GM21529 (cell line): Measurements from ENCODE around the gene ALDH1B1.
A peak's percentile ranks its signal among the peaks of the same experiment; 100 is the strongest.
"Not testable (repeated sequence)": the region's sequence is repeated elsewhere in the genome, so short reads cannot be mapped to it uniquely, and the experiment has no call there.

Source experiments
- ATAC-seq: cut with Tn5 transposase; IDR thresholded peaks from one replicate; pipeline ENCODE4 v1.9.1; 2021; ENCODE audit not compliant: unreplicated experiment

Gene ALDH1B1

DNA sequence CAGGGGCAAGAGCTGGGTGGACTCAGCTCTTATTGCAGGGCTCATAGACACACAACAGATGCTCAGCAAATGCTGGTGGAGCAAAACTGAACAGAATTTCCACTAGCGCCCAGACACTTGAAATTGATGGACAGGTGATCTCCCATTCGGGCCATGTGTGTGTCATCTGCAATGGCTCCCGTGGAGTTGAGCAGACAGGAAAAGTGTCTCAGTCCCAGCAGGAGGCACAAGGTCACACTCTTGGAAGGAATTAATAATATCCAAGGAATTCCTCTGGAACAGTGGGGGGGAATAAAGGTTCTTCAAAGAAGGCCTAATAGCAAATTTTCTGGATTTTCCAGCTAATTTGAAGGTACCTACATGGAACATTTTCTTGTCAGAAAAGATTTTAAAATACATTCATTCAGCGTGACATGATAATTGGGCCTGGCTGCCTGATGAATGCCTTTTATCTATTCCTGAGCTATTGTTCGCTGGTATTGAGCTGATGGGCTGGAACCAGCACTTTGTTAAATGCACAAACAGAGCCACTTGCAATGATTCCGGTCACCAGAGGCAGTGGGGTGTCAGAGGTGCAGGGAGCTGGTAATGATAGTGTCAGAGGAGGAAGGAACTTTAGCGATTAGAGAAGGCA lies 31.5 kb upstream of the ALDH1B1 start:
- ATAC-seq = no peak

DNA sequence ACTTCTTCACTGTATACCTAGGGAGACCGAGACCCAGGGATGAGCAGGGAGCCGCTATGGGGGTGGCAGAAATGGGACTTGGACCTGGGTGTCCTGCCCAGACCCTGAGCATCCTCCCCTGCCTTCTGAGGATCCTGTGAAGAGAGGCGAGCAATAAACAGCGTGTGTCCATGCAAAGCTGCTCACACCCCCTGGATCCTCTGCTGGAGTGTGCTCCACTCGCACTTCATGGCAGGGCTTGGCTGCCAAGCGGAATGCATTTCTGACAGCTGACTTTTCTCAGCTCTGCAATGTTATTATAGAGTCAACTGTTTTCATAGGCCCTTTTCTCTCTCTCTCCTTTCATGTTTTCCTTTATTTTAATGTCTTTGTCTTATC lies 31.0 kb upstream of the ALDH1B1 start:
- ATAC-seq = no peak

DNA sequence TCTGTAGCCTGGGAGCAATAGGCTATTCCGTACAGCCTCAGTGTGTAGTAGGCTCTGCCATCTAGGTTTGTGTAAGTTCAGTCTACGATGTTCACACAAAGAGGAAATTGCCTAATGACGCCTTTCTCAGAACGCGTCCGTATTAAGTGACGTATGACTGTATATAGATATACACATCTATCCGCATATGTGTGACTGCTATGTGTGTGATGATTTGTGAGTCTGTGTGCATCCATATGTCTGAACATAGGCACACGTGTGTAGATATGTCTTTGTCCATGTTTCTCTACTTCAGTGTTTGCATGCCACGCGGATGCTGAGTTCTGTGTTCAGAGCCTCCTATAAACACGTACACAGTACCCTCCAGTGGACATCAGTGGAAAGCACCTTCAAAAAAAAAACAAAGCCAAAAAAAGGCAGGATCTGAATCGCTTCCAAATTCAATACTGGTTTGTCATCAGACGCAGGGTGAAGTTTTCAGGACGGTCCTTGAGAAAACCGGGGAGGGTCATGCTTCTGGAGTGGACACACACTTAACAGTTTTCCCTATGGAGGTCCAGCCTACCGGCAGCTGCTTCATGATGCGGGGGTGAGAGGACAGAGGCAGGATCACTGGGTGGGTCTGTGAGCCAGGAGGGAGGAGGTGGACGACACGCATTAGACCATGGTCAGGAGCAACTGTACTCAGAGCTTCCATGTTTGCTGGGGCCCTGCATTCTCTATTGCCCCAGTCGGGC lies 29.5 kb upstream of the ALDH1B1 start:
- ATAC-seq = peak; percentile 62

DNA sequence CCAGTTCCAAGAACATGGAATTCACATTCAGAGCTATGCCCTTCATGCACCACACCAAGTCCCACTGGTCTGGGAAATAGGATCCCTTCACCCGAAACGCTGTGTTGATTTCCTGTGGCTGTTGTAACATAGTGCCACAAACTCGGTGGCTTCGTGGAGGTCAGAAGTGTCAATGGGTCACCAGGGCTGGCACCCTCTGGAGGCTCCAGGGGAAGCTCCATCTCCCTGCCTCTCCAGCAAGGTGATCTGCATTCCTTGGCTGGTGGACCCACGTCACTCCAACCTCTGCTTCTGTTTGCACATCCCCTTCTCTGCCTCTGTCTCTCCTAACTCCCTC lies 28.9 kb upstream of the ALDH1B1 start:
- no peak for ATAC-seq

DNA sequence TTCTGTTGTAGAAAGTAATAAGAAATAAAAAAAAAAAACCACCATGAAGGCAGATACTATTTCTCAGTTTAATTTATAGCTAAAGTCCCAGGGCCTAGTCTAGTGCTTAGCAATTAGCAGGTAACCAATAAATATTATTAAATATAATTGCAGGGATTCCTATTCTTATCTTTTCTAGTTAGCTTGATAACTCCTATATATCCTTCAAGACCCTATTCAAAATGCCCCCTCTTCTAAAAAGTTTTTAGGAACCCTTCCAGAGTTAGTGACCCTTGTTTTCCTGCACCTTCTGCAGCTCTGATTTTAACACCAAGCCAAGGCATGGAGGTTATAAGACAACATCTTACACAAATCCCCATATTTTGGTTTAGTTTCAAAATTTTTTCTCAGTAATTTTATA lies 24.6 kb upstream of the ALDH1B1 start:
- no peak for ATAC-seq

DNA sequence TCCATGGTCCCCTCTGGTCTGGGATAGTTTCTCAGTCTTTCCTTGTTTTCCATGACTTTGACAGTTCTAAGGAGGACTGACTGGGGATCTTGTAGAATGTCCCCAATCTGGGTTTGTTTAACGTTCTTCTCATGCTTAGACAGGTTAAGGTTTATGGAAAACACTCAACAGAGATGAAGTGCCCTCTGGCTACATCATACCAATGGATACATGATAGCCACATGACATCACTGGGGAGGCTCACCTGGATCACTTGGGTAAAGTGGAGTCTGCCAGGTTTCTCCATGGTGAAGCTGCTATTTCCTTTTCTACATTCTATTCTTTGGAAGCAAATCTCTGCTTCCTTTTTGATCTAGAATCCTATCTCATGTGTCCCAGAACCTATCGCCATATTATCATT lies 23.8 kb upstream of the ALDH1B1 start:
- ATAC-seq = no peak

DNA sequence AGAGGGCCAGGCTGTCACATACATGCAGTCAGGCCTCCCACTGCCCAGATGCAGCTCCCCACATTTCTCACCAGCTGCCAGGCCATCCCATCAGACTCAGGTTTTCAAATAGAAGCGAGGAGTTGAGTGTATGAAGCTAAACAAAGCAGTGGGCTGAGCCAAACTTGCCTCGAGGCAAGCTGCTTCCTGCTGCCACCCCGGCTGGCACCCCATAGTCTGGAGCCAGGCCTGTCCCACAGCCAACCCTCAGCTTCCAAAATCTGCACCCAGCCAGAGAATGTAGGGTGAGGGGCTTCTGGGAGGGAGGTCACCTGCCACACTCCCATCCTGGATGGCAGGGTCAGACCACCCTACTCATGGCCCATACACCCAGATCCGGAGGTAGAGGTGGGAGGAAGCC lies 22.3 kb upstream of the ALDH1B1 start:
- ATAC-seq = no peak

DNA sequence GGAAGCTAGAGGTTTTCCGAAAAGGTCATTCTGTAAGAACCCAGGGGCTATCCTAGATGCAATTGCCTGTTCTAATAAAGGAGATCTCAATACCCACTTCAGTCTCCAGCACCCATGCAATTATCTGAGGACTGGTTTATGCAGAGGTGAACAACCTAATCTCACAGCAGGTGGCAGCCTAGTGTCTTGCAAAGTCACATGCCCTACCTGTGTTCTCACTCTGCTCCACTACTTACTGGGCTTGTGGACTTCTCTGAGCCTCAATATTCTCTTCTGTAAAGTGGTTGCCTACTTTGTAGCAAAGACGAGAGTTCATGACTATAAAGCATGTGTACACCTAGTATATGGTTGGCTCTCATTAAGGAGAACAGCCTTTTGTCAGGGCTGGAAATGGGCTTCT lies 21.0 kb upstream of the ALDH1B1 start:
- peak; percentile 73 for ATAC-seq

DNA sequence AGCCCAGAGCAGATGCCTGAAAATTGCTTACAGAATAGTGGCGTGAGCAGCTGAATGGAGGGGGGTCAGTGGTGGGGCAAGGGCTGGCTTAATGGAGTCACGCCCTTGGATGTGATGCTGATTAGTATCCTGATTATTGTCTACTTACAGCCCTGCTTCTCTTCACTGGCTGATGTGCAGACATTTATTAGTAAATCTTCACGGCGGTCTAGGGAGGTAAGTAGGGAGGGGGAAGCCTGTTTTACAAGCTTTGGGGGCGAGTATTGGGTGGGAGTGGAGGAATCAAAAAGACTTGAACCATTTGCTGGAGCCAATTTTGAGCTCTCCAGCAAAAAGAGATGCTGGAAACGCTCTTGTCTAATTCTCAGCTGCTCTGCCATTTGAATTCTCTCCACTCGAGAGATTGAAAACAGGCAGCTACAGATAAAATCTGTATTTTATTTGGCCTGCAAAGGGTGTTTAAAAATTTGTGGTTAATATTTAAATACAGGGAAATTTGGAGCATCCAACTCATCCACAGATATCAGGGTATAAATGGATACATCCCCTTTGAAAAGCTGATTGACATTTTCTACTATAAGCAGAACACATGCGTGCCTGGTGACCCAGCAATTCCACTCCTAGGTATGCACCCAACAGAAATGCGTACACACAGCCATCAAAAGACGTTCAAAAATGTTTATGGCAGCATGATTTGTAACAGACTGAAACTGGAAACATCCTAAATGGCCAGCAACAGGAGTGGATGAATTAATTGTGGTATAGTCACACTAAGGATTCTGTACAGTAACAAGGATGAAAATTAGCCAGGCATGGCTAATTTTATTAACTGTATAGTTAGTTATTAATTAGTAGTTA lies 19.5 kb upstream of the ALDH1B1 start:
- no peak for ATAC-seq

DNA sequence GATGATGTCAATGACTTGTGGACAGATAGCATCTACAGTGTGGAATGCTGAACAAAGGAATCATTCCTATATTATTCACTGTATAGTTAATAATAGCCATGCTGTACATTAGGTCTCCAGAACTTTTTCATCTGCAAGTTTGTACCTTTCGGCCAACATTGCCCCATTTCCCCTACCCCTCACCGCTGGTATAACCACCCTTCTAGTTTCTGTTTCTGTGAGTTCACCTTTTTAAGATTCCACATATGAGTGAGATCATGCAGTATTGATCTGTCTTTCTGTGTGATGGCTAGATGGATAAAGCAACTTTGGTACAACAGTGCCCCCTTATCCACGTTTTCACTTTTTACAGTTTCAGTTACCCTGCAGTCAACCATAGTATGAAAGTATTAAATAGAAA lies 18.8 kb upstream of the ALDH1B1 start:
- no peak for ATAC-seq

DNA sequence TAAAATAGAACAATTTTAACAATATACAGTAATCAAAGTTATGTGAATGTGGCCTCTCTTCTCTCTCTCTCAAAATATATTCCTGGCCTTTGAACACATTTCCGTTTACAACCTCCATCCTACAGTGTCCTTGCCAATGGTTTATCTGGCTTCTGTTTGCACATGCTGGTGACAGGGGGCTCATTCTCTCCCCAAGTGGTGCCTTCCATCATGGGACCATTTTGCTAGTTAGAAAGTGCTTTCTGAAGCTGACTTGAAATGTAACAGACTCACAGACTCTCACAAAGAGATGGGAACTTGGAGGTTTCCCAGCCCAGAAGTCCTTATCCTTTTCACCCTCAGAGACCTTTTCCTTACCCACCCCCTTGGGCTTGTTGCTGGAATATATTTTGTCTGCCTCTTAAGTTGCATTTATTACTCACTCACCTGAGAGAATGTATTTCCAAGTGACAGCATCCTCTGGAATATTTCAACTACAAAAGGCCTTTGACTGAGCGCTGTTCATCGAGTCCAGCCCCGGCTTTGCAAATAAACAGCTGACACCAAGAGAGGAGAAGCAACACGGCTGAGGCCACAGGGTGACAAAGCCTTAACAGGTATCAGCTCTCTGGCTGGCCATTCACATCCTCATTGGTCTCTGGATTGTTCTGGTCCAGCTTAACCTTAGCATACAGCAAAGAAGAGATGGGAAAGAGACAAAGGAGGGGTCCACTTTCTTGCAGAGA lies 17.5 kb upstream of the ALDH1B1 start:
- ATAC-seq = no peak

DNA sequence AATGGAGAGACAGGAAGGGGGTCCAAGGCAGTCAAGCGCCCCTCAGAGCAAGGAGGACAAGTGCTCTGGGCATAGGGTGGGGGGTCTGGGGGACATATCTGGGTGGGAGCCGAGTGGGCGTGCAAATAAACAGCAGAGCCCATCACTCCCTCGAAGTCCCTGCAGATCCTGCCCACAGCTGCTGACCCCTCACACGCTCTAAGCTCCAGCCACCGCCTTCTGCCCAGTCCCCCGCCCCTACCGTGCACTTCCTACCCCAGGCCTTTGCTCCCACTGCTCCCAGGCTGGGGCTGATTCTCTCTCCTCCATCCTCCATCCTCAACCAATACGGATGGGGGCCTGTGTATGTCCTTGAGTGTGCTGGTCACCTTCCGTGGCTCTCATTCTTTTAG lies 16.9 kb upstream of the ALDH1B1 start:
- ATAC-seq = no peak

DNA sequence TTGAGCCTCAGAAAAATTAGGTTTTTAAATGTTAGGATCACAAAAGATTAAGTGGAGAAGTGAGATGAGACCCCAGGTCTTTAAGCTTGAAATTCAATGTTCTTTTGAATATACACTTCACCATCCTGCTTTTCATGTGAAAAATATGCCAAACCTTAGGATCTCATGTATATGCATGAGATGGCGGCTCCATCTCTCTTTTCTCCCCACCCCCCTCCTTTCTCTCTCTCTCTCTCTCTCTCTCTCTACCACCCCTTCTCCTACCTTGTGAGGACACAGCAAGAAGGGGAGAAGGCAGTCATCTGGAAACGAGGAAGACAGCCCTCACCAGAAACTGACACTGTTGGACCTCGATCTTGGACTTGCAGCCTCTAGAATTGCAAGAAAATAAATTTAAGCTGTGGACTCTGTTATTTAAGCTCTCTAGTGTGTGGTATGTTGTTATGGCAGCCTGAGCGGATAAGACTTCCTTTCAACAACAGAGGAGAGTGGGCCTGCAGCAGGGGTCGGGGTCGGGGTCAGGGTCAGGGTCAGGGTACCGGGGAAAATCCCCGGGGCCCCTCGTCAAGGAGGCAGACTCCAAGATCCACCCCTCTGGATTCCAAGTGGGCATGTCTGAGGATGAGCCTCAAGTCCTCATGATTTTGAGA lies 16.4 kb upstream of the ALDH1B1 start:
- no peak for ATAC-seq

DNA sequence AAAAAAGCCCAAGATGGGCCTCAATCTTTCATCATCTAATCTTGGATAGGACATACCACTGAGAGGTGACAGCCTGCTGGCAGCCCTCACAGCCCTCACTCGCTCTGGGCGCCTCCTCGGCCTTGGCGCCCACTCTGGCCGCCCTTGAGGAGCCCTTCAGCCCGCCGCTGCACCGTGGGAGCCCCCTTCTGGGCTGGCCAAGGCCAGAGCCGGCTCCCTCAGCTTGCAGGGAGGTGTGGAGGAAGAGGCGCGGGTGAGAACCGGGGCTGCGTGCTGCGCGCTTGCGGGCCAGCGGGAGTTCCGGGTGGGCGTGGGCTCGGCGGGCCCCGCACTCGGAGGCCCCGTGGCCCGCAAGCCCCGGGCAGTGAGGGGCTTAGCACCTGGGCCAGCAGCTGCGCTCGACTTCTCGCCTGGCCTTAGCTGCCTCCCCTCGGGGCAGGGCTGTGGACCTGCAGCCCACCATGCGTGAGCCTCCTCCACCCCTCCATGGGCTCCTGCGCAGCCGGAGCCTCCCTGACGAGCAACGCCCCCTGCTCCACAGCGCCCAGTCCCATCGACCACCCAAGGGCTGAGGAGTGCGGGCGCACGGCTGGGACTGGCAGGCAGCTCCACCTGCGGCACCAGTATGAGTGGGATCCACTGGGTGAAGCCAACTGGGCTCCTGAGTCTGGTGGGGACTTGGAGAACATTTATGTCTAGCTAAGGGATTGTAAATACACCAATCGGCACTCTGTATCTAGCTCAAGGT lies 15.0 kb upstream of the ALDH1B1 start:
- ATAC-seq = not testable (repeated sequence)

DNA sequence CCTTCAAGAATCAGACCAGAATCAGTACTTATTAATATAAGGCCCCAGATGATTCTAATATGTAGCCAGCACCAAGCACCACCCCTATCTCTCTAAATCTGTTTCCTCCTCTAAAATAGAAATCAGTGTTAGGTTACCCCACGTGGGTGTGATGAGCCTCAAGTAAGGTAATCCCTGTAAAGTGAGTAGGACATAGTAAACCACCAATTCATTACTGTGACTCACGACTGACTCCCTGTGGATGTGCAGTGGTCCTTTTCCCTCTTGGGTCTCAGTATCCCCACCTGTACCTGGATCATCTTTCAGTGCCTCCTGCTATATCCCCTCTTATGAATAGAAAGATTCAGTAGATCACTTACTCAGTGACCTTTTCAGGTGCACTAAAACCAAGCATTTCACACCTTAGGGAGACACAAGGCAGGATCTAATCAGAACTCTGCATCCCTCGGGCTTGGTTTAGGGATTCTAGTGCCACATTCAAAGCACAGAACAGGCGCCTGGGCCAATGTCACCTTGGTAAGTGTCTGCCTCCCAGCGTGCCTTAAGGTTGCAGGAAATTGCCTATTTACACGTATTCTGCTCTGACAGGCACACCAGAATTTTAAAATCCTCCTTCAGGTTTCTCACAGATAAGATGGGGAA lies 12.2 kb upstream of the ALDH1B1 start:
- no peak for ATAC-seq

DNA sequence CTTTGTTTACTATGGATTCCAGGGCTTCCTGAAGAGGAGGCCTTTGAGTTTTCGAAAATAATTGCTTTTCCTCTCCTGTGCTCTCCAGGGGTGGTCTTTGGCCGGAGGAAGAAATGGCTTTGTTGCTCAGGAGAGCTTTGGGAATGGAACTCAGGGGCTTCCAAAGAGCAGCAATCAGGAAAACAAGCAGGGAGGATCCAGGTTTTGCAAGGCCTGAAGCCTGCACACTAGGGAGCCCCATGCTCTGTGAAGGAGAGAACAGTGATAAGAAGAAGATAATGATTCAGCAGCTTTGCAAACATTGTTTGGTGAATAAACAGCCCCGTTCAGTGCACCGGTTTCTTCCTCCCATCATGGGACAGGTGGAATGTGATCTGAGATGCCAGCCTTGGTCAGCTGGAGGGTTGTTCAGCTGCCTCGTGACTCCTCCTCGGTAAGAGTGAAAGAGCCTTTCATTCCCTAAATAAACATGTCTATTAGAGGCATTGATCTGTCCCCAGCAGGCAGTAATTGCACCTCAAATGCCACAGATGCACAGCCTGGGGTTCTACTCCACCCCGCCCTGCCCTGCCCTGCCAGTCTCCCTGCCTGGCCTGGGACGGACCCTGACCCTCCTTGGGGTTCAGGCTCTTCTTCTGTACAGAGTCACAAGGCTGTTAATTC lies 11.5 kb upstream of the ALDH1B1 start:
- ATAC-seq = no peak

DNA sequence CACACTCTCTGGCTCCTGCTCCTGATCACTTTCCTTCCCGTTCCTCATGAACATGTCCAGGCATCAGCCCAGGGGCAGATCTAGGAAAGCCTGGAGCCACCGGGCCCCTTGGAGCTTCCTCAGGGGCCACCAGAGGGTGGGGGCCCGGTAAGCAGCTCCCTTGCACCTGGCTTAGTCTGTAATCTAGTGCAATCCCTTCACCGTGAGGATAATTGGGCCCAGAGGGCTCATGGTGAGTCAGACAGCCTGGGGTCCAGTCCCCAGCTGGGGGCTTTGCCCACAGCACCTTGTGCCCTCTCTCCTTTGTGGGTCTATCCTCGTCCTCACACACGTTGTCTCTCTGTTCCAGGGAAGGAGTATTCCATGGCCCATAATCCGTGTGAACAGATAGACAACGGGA lies 10.4 kb upstream of the ALDH1B1 start:
- no peak for ATAC-seq

DNA sequence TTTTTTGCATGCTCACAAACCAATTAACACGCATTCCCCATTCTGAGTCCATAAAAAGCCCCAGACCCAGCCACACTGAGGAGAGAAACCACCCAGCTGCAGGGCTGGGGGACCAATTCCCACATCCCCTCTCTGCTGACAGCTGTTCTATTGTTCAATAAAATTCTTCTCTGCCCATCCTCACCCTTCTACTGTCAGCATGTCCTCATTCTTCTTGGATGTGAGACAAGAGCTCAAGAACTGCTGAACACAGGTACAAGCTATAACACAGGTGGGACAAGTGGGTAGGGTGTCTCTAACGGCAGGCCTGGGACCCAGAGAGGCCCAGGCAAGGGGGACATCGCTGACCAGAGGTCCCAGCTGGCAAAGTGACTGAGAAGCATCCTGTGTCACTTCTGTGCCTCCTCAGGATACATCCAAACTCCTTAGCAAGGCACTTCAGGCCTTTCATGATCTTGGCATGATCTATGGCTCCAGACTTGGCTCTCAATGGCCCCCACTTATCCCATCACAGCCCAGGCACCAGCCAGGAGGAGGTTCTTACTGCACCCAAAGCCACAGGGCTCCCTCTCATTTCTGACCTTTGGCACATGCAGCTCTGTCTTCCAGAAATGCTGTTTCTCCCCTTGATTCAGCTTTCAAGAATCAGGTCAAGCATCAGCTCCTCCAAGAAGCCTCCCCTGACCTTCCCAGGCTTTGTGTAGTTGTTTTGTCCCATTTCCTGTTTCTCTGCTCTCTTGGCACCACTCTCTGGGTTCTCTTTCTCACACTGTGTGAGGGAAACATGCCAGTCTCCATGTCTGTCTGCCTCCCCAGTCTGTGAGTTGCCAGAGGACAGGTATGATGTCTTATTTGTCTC lies 7.3 kb upstream of the ALDH1B1 start:
- no peak for ATAC-seq
